H1 (cell line): ENCODE data around the gene BUD23.

Source experiments
- BRCA1 ChIP-seq: IDR thresholded peaks from 2 replicates; pipeline ENCODE4 v1.6.1; 2012; ENCODE audit warnings: low read depth, low read length, improper control_type of control experiment
- CBX5 ChIP-seq: fragments of 300-800, 300-1000 bp; sonication (generic); IDR thresholded peaks from 2 replicates; pipeline ENCODE4 v1.7.1; 2016; ENCODE audit warnings: antibody characterized with exemption, low read length, low read depth
- EP300 ChIP-seq, 2 experiments: IDR thresholded peaks; 1 replicate in 1 of 2; 2 replicates in 1 of 2; pipeline ENCODE4 v1.6.1; 2011 to 2012; ENCODE audit warnings: low read depth in 2 of 2, low read length in 2 of 2, mild to moderate bottlenecking in 2 of 2, borderline replicate concordance in 1 of 2, inconsistent platforms in 1 of 2, moderate library complexity in 1 of 2
- NRF1 ChIP-seq: IDR thresholded peaks from 2 replicates; pipeline ENCODE4 v1.6.1; 2011; ENCODE audit warnings: mild to moderate bottlenecking, low read depth, low read length, improper control_type of control experiment
- POLR2A ChIP-seq, 2 experiments: IDR thresholded peaks; 1 replicate in 1 of 2; 2 replicates in 1 of 2; pipeline ENCODE4 v1.6.1; 2011; ENCODE audit warnings: low read depth in 2 of 2, low read length in 2 of 2, mild to moderate bottlenecking in 2 of 2; ENCODE audit errors: control extremely low read depth in 1 of 2
- POLR2AphosphoS5 ChIP-seq: IDR thresholded peaks from 2 replicates; pipeline ENCODE4 v1.6.1; 2011; ENCODE audit warnings: low read depth, low read length
- RBBP5 ChIP-seq: IDR thresholded peaks from 2 replicates; pipeline ENCODE4 v1.7.1; 2012; ENCODE audit warnings: low read depth, mild to moderate bottlenecking, inconsistent platforms, low read length, moderate library complexity, borderline replicate concordance
- TCF12 ChIP-seq: IDR thresholded peaks from 2 replicates; pipeline ENCODE4 v1.6.1; 2011; ENCODE audit warnings: low read depth, mild to moderate bottlenecking, low read length
- TF ChIP-seq, protein P1 (sequence below), 3 experiments: IDR thresholded peaks; 1 replicate in 2 of 3; 2 replicates in 1 of 3; pipeline versions ENCODE4 v1.5.1 to v1.6.1; 2011; ENCODE audit warnings: low read length in 3 of 3, mild to moderate bottlenecking in 3 of 3, inconsistent platforms in 2 of 3, low read depth in 1 of 3, moderate library complexity in 1 of 3; ENCODE audit not compliant: insufficient read depth in 1 of 3; ENCODE audit errors: control extremely low read depth in 1 of 3

DNA sequence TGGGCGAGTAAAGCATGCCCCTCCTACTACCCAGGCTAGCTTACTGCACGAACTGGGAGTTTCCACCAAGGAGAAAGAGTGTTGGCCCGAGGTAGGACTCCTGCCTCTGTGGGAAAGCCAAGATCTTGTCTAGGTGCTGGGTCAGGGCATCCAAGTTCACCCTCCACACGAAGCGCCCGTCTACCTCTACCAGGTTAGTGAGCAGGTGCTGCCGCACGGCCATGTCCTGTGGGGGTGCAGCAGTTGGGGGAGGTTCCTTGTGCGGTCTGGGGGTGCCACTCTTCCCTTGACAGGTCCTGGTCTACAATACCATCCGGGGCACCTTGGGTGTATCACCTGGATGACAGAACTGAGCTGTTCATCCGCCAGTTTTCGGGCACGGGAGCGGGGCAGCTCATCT, 53.5 kb downstream of the BUD23 start:
- TF ChIP-seq BRCA1 = no peak
- TF ChIP-seq, protein P1, sequence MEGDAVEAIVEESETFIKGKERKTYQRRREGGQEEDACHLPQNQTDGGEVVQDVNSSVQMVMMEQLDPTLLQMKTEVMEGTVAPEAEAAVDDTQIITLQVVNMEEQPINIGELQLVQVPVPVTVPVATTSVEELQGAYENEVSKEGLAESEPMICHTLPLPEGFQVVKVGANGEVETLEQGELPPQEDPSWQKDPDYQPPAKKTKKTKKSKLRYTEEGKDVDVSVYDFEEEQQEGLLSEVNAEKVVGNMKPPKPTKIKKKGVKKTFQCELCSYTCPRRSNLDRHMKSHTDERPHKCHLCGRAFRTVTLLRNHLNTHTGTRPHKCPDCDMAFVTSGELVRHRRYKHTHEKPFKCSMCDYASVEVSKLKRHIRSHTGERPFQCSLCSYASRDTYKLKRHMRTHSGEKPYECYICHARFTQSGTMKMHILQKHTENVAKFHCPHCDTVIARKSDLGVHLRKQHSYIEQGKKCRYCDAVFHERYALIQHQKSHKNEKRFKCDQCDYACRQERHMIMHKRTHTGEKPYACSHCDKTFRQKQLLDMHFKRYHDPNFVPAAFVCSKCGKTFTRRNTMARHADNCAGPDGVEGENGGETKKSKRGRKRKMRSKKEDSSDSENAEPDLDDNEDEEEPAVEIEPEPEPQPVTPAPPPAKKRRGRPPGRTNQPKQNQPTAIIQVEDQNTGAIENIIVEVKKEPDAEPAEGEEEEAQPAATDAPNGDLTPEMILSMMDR (IDR thresholded peaks at IDR 0.05; ENCODE audit: control extremely low read depth in 1 of 3, insufficient read depth in 1 of 3, low read depth in 1 of 3, low read length in 3 of 3) = no peak
- TF ChIP-seq POLR2A (IDR thresholded peaks at IDR 0.05; ENCODE audit: control extremely low read depth in 1 of 2, low read depth in 2 of 2, low read length in 2 of 2) = no peak
- TF ChIP-seq POLR2AphosphoS5 = peak; percentile 10; the same call in 1 of the 2 replicates
- TF ChIP-seq NRF1 = no peak
- no peak for TF ChIP-seq RBBP5
- no peak for TF ChIP-seq EP300 (IDR thresholded peaks at IDR 0.05; ENCODE audit: borderline replicate concordance in 1 of 2, low read depth in 2 of 2, low read length in 2 of 2)
- TF ChIP-seq TCF12 = no peak
- TF ChIP-seq CBX5 = no peak
